ENCODE results near the gene LINC00305. TPM values are rescaled to one million over a fixed set of nuclear protein-coding genes. Genes with fewer than 3 reads are reported as not detected.

Gene LINC00305
- total and polyA plus RNA-seq, 2 donors (not counting 3 experiments of a cell fraction or from before 2014, with no cell fraction given): not detected

DNA sequence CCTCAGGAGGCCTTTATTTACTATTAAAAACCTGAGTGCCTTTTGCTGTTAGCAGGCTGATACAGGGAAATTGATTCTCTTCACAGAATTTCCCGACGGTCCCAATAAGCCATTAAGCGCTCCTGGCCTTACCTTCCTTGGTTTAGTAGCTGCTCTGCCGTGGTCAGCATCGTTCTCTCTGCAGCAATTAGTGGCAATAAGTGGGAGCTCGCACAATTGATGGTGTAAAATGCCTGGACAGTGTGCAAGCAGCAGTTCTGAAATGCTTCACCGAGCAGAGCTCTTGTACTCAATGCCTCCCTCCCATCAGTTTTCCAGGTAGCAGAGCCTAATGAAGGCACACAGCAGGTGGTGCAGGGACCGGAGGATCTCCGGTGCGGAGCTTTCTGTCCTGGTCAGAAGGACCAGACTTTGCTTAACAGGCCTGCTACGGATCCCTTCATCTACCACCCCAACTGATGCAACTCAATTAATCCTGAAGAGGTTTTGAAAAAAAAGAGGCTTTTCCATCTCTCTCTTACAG is 1.1 kb upstream of the LINC00305 start:
- FAIRE-seq (no peak), DNase-seq (ENCODE audit: low read depth, low spot score) (no peak)
- no peaks in the 10 kb centered on the region for H3K9me3 ChIP-seq (replicated peaks; ENCODE audit: control insufficient read depth, insufficient read depth, low read length)
- no peaks in the 10 kb centered on the region for H3K79me2 ChIP-seq (ENCODE audit: control insufficient read depth, insufficient read depth, low read length)
- ChIA-PET CTCF (no interaction called here), POLR2A (no interaction called here)
- no peaks in the 10 kb centered on the region for H3K27me3 ChIP-seq (ENCODE audit: control insufficient read depth in 2 of 2, insufficient read depth in 2 of 2, low read length in 2 of 2)
- no peaks in the 10 kb centered on the region for H3K9me1 ChIP-seq (replicated peaks; ENCODE audit: control insufficient read depth, extremely low read depth, insufficient read depth, low read length)
- H3K9ac ChIP-seq (replicated peaks; ENCODE audit: extremely low read depth, insufficient read depth, low read length): no peak overlapping the region
- H2AFZ ChIP-seq (ENCODE audit: low read depth, low read length): no peak overlapping the region
- BruUV-seq (replicated peaks): no TSS peak
- no peak for TF ChIP-seq MYC (IDR thresholded peaks at IDR 0.05; ENCODE audit: low read depth, low read length)
- TF ChIP-seq, protein P1, sequence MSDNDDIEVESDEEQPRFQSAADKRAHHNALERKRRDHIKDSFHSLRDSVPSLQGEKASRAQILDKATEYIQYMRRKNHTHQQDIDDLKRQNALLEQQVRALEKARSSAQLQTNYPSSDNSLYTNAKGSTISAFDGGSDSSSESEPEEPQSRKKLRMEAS (IDR thresholded peaks at IDR 0.05; ENCODE audit: insufficient read depth, insufficient read length): no peak
- no peak overlapping the region for H3K4me3 ChIP-seq (replicated peaks in 1 of 3; ENCODE audit: insufficient read depth in 1 of 3, low read depth in 1 of 3, low read length in 3 of 3)
- no peaks in the 10 kb centered on the region for H4K20me1 ChIP-seq (replicated peaks; ENCODE audit: control insufficient read depth, extremely low read depth, insufficient read depth, low read length)
- intact Hi-C loops (cut with micrococcal nuclease): no loop called here
- no peaks in the 10 kb centered on the region for H3K4me1 ChIP-seq (ENCODE audit: control insufficient read depth, extremely low read depth, insufficient read depth, low read length)
- H3K27ac ChIP-seq (ENCODE audit: insufficient read depth, low read depth, low read length): no peak overlapping the region
- dilution Hi-C loops (cut with MboI; ENCODE audit: extremely low pct_ligation_motif_present, low sequenced_read_pairs): no loop called here
- no peak overlapping the region for H3K4me2 ChIP-seq (ENCODE audit: insufficient read depth, low read length)
- no peaks in the 10 kb centered on the region for H3K36me3 ChIP-seq (ENCODE audit: control insufficient read depth in 2 of 2, extremely low read depth in 1 of 2, insufficient read depth in 2 of 2, low read length in 2 of 2)

DNA sequence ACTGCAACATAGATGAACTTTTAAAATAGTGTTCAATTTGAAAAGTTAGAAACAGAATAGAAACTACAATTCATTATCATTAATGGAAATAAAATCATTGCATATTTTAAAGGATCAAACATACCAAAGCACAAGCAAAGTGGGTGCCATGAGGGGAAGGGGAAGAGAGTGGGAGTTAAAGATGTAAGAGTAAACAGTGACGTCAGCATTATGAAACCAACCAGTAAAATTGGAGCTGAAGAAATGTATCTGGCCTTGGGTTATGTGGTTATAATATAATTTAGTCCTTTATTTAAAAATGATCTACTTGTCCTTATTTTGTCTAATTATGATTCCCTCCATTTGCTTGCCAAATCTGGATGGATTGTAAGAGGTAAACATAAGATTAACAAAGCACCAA is 6.0 kb downstream of the LINC00305 start:
- Histone ChIP-seq H2AFZ (ENCODE audit: low read depth, low read length) (no peak overlapping the region), H3K4me2 (ENCODE audit: insufficient read depth, low read length) (no peak overlapping the region), H3K9ac (replicated peaks; ENCODE audit: extremely low read depth, insufficient read depth, low read length) (no peak overlapping the region), H3K27me3 (ENCODE audit: control insufficient read depth in 2 of 2, insufficient read depth in 2 of 2, low read length in 2 of 2) (no peaks in the 10 kb centered on the region), H3K4me1 (ENCODE audit: control insufficient read depth, extremely low read depth, insufficient read depth, low read length) (no peaks in the 10 kb centered on the region), H3K4me3 (replicated peaks in 1 of 3; ENCODE audit: insufficient read depth in 1 of 3, low read depth in 1 of 3, low read length in 3 of 3) (no peak overlapping the region), H3K9me3 (replicated peaks; ENCODE audit: control insufficient read depth, insufficient read depth, low read length) (no peaks in the 10 kb centered on the region), H3K36me3 (ENCODE audit: control insufficient read depth in 2 of 2, extremely low read depth in 1 of 2, insufficient read depth in 2 of 2, low read length in 2 of 2) (no peaks in the 10 kb centered on the region), H4K20me1 (replicated peaks; ENCODE audit: control insufficient read depth, extremely low read depth, insufficient read depth, low read length) (no peaks in the 10 kb centered on the region), H3K9me1 (replicated peaks; ENCODE audit: control insufficient read depth, extremely low read depth, insufficient read depth, low read length) (no peaks in the 10 kb centered on the region), H3K79me2 (ENCODE audit: control insufficient read depth, insufficient read depth, low read length) (no peaks in the 10 kb centered on the region), H3K27ac (ENCODE audit: insufficient read depth, low read depth, low read length) (no peak overlapping the region)
- TF ChIP-seq FOS (IDR thresholded peaks at IDR 0.05; ENCODE audit: borderline replicate concordance, insufficient read depth, low read length) (no peak), GATA2 (IDR thresholded peaks at IDR 0.05; ENCODE audit: insufficient read depth, insufficient read length, low read depth, low read length) (no peak), MYC (IDR thresholded peaks at IDR 0.05; ENCODE audit: low read depth, low read length) (no peak), POLR2A (IDR thresholded peaks at IDR 0.05; ENCODE audit: low read depth, low read length) (no peak), POLR2AphosphoS5 (IDR thresholded peaks at IDR 0.05; ENCODE audit: insufficient read depth, low read depth, low read length) (no peak), JUN (IDR thresholded peaks at IDR 0.05; ENCODE audit: borderline replicate concordance, insufficient read depth, insufficient read length, low read depth) (no peak), EZH2 (IDR thresholded peaks at IDR 0.05; ENCODE audit: borderline replicate concordance, low read depth, low read length, severe bottlenecking) (no peak)
- TF ChIP-seq, protein P1 (IDR thresholded peaks at IDR 0.05; ENCODE audit: insufficient read depth, insufficient read length): no peak
- TF ChIP-seq, protein P2, sequence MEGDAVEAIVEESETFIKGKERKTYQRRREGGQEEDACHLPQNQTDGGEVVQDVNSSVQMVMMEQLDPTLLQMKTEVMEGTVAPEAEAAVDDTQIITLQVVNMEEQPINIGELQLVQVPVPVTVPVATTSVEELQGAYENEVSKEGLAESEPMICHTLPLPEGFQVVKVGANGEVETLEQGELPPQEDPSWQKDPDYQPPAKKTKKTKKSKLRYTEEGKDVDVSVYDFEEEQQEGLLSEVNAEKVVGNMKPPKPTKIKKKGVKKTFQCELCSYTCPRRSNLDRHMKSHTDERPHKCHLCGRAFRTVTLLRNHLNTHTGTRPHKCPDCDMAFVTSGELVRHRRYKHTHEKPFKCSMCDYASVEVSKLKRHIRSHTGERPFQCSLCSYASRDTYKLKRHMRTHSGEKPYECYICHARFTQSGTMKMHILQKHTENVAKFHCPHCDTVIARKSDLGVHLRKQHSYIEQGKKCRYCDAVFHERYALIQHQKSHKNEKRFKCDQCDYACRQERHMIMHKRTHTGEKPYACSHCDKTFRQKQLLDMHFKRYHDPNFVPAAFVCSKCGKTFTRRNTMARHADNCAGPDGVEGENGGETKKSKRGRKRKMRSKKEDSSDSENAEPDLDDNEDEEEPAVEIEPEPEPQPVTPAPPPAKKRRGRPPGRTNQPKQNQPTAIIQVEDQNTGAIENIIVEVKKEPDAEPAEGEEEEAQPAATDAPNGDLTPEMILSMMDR (IDR thresholded peaks at IDR 0.05; ENCODE audit: extremely low read depth in 1 of 2, insufficient read depth in 1 of 2, low read depth in 1 of 2, low read length in 2 of 2): no peak
- FAIRE-seq (no peak), DNase-seq (ENCODE audit: low read depth, low spot score) (no peak)
- dilution Hi-C loops (cut with MboI; ENCODE audit: extremely low pct_ligation_motif_present, low sequenced_read_pairs): no loop called here
- BruUV-seq (replicated peaks): no TSS peak
- intact Hi-C loops (cut with micrococcal nuclease): no loop called here
- ChIA-PET CTCF (no interaction called here), POLR2A (no interaction called here)

Measured in endothelial cell of umbilical vein (primary cell).